Epithelial cell of proximal tubule (primary cell): ENCODE data around the gene ACOXL. TPM values are rescaled to one million over a fixed set of nuclear protein-coding genes. Genes with fewer than 3 reads are reported as not detected.
A peak's percentile ranks its signal among the peaks of the same experiment; 100 is the strongest.
"Not testable (repeated sequence)": the region's sequence is repeated elsewhere in the genome, so short reads cannot be mapped to it uniquely, and the experiment has no call there.

Experiments used
- DNase-seq: peaks from one replicate; pipeline ENCODE4 v3.0.0-alpha.2; 2011; ENCODE audit warnings: low read depth
- H3K4me3 ChIP-seq: 2 replicates; pipeline ENCODE4 v1.5.1; 2011; ENCODE audit warnings: low read depth, mild to moderate bottlenecking, low read length
- total RNA-seq: library from RNA; depleted of rRNA; stranded (reverse); fragments of >200 nt; gene quantifications from 2 replicates; pipeline ENCODE4 v1.2.3, GENCODE V29; 2015
- TF ChIP-seq, protein P1 (sequence below): conservative IDR thresholded peaks from 2 replicates; pipeline ENCODE4 v1.5.1; 2012; ENCODE audit warnings: low read depth, mild to moderate bottlenecking, low read length

The ACOXL gene
- total RNA-seq, 1 donor from 2014 or later: 0.06 TPM

DNA sequence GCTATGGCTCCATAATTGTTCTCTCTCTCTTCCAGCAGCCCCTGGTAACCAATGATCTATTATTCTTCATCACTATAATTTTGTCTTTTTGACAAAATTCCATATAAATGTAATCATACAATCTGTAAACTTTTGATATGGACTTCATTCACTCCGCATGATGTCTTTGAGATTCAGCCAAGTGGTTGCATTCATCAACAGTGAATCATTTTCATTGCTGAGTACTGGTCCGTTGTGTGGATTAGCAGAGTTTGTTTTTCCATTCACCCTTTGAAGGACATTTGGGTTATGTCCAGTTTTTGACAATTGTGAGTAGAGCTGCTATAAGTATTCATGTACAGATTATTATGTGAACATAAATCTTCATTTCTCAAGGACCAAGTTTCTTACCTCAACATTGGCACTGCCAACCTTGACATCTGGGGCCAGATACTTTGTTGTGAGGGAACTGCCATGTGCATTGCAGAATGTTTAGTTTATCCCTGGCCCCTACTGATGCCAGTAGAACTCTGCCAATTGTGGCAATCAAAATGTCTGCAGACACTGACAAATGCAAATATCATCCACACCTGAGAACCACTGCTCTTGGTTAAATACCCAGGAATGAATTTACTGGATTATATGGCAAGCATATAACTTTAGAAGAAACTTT, 340.0 kb downstream of the ACOXL start:
- TF ChIP-seq, protein P1, sequence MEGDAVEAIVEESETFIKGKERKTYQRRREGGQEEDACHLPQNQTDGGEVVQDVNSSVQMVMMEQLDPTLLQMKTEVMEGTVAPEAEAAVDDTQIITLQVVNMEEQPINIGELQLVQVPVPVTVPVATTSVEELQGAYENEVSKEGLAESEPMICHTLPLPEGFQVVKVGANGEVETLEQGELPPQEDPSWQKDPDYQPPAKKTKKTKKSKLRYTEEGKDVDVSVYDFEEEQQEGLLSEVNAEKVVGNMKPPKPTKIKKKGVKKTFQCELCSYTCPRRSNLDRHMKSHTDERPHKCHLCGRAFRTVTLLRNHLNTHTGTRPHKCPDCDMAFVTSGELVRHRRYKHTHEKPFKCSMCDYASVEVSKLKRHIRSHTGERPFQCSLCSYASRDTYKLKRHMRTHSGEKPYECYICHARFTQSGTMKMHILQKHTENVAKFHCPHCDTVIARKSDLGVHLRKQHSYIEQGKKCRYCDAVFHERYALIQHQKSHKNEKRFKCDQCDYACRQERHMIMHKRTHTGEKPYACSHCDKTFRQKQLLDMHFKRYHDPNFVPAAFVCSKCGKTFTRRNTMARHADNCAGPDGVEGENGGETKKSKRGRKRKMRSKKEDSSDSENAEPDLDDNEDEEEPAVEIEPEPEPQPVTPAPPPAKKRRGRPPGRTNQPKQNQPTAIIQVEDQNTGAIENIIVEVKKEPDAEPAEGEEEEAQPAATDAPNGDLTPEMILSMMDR: no peak

DNA sequence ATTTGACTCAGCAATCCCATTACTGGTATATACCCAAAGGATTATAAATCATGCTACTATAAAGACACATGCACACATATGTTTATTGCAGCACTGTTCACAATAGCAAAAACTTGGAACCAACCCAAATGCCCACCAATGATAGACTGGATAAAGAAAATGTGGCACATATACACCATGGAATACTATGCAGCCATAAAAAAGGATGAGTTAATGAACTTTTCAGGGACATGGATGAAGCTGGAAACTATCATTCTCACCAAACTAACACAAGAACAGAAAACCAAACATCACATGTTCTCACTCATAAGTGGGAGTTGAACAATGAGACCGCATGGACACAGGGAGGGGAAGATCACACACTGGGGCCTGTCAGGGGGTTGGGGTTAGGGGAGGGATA, 350.3 kb downstream of the ACOXL start:
- H3K4me3 ChIP-seq, DNase-seq: not testable (repeated sequence)

More for the DNA sequence above, 340.0 kb downstream of the ACOXL start:
- peak; percentile 89 for DNase-seq
- peak overlapping the region; percentile 8 for H3K4me3 ChIP-seq

DNA sequence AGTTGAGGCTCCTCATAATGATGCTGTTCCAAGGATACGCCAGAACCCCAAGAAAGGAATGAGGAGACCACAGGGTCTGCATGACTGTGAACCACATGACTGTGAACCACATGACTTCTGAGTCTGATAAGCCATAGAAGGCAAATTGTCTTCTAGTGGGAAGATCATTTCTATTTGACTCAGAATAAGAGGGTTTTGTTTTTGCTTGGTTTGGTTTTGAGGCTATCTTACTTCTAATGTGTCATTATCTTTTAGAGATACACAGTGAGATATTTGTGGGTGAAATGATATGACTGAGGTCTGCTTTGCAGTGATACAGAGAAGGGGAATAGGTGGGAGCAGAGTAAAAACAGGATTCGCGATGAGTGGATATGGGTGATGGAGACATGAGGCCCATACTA, 359.4 kb downstream of the ACOXL start:
- TF ChIP-seq, protein P1: no peak
- no peak for DNase-seq
- no peak overlapping the region for H3K4me3 ChIP-seq

DNA sequence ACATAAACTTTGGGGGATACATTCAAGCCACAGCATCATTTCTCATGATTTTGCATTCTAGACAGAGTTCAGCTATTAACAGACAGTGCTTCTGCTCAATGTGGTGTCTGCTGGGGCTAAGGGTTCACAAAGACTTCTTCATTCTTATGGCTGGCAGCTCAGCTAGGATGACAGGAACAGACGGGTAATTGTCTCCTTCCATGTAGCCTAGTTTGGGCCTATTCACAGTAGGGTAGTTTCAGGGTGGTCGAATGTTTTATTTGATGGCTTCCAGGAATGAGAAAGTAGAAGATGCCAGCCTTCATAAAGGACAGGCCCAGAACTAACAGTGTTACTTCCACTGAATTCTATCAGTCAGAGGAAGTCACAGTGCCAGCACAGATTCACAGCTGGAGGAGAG, 362.3 kb downstream of the ACOXL start:
- TF ChIP-seq, protein P1: no peak
- H3K4me3 ChIP-seq: no peak overlapping the region
- no peak for DNase-seq

DNA sequence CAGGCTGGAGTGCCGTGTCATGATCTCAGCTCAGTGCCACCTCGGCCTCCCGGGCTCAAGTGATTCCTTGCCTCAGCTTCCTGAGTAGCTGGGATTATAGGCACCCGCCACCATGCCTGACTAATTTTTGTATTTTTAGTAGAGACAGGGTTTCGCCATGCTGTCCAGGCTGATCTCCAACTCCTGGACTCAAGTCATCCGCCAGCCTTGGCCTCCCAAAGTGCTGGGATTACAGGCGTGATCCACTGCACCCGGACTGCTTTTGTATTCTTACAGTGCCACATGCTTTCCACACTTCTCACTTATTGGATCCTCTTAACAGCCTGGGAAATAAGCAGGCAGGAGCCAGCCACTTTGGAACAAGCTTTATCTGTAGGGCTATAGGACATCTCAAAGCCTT, 363.1 kb downstream of the ACOXL start:
- TF ChIP-seq, protein P1: no peak
- no peak overlapping the region for H3K4me3 ChIP-seq
- DNase-seq: no peak

DNA sequence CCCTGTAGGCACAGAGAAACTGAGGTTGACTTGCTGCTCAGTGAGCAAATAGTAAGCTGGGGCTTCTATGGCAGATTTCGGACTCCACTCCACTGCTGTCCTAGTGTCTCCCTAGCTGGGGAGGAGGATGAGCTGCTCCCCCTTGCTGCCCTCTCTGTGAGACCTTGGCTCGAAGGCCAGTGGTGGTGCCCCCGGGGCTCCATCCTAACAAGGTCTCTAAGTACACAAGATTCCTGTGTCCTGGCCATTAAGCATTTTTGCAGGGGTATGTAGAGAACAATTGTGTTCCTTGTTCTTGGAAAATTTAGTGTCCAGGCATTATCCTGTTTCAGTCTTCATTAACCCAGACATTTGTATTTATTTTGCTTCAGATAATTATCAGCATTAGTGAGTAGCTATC, 367.0 kb downstream of the ACOXL start:
- TF ChIP-seq, protein P1: no peak
- no peak overlapping the region for H3K4me3 ChIP-seq
- DNase-seq: no peak

DNA sequence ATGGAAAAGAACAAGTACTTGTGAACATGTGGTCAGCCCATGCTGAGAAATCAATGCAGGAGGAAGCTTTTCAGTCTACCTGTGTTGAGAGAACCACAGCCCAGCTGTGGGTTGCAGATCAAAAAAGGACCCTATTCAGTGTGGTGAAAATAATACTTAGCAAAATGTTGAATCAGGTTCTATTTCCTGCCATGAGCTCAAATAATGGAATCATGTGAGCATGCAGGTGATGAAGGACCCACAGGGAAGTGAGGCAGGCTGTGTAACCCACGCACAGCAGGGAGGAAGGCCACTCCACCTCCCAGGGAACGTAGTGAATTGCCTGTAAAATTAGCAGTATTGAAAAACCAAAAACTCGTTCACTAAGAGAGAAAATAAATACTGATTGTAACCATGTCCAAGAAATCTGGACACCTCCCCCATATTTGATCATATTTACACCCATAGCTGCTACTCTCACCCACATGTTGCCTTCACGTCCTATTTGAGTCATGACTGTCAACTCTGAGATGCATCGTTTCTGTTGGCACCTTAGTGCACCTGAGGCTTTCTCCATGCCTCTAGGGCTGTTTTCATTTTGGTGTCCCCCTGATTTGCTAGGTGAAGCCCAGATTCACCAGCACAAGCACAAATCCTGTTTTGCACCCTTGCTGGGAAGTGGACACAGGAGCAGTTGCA, 367.9 kb downstream of the ACOXL start:
- H3K4me3 ChIP-seq: no peak overlapping the region
- no peak for DNase-seq
- TF ChIP-seq, protein P1: no peak
